GM23338 (cell line): Measurements from ENCODE around the gene ZNF70. TPM values are rescaled to one million over a fixed set of nuclear protein-coding genes. Genes with fewer than 3 reads are reported as not detected.
"Not testable (repeated sequence)": the region's sequence is repeated elsewhere in the genome, so short reads cannot be mapped to it uniquely, and the experiment has no call there.

Experiments used
- ATAC-seq: fragments of 200-7000 bp; cut with Tn5 transposase; 3 replicates; pipeline ENCODE4 v1.9.1; 2020
- DNase-seq: peaks from one replicate; pipeline ENCODE4 v3.0.0-alpha.2; 2015; ENCODE audit warnings: low spot score
- H2AFZ ChIP-seq: fragments of 200-600 bp; sonication (generic); 2 replicates; pipeline ENCODE4 v1.8.0; 2016; ENCODE audit warnings: antibody characterized with exemption, mild to moderate bottlenecking, moderate library complexity
- H3F3A ChIP-seq: fragments of 200-600 bp; sonication (generic); replicated peaks from 2 replicates; pipeline ENCODE4 v1.8.0; 2017; ENCODE audit warnings: antibody characterized with exemption, mixed run types, low read depth
- H3K27ac ChIP-seq: fragments of 200-600 bp; sonication (generic); 2 replicates; pipeline ENCODE4 v1.6.1; 2016; ENCODE audit warnings: low read depth
- H3K27me3 ChIP-seq: fragments of 200-600 bp; sonication (generic); 2 replicates; pipeline ENCODE4 v1.8.0; 2016; ENCODE audit warnings: mild to moderate bottlenecking, mixed run types, moderate library complexity; ENCODE audit not compliant: insufficient read depth
- H3K36me3 ChIP-seq: fragments of 200-600 bp; sonication (generic); 2 replicates; pipeline ENCODE4 v1.8.0; 2016; ENCODE audit warnings: mild to moderate bottlenecking; ENCODE audit not compliant: insufficient read depth
- H3K4me1 ChIP-seq: fragments of 200-600 bp; sonication (generic); 2 replicates; pipeline ENCODE4 v1.8.0; 2016; ENCODE audit warnings: mild to moderate bottlenecking, moderate library complexity; ENCODE audit not compliant: insufficient read depth
- H3K4me2 ChIP-seq: fragments of 200-600 bp; sonication (generic); 2 replicates; pipeline ENCODE4 v1.7.1; 2017; ENCODE audit warnings: mixed run types
- H3K4me3 ChIP-seq: fragments of 200-600 bp; sonication (generic); 2 replicates; pipeline ENCODE4 v1.6.1; 2016; ENCODE audit warnings: mixed run types
- H3K79me2 ChIP-seq: fragments of 200-600 bp; sonication (generic); replicated peaks from 2 replicates; pipeline ENCODE4 v1.8.0; 2017; ENCODE audit warnings: mild to moderate bottlenecking; ENCODE audit not compliant: insufficient read depth
- H3K9me2 ChIP-seq: fragments of 200-600 bp; sonication (generic); 2 replicates; pipeline ENCODE4 v1.8.0; 2017; ENCODE audit not compliant: insufficient read depth
- H4K20me1 ChIP-seq: fragments of 200-600 bp; sonication (generic); replicated peaks from 2 replicates; pipeline ENCODE4 v1.8.0; 2017; ENCODE audit warnings: mild to moderate bottlenecking; ENCODE audit not compliant: insufficient read depth
- H3K27ac Mint-ChIP-seq: 2 replicates; pipeline ENCODE4 v1.8.0; 2020; ENCODE audit warnings: inconsistent platforms, mild to moderate bottlenecking, moderate library complexity, mixed read lengths
- H3K27me3 Mint-ChIP-seq: 3 replicates; pipeline ENCODE4 v1.8.0; 2022; ENCODE audit warnings: low read depth, mild to moderate bottlenecking, moderate library complexity, mixed read lengths, inconsistent platforms; ENCODE audit not compliant: insufficient read depth, poor library complexity
- H3K36me3 Mint-ChIP-seq: 3 replicates; pipeline ENCODE4 v1.8.0; 2021; ENCODE audit warnings: low read depth, mild to moderate bottlenecking, inconsistent platforms, moderate library complexity, mixed read lengths
- H3K4me1 Mint-ChIP-seq: 3 replicates; pipeline ENCODE4 v1.8.0; 2020; ENCODE audit warnings: mild to moderate bottlenecking, inconsistent platforms, mixed read lengths
- H3K4me3 Mint-ChIP-seq: 3 replicates; pipeline ENCODE4 v1.8.0; 2021; ENCODE audit warnings: moderate library complexity, mild to moderate bottlenecking, inconsistent platforms, mixed read lengths
- H3K9me3 Mint-ChIP-seq: 3 replicates; pipeline ENCODE4 v1.8.0; 2020; ENCODE audit warnings: moderate library complexity, mild to moderate bottlenecking, inconsistent platforms, mixed read lengths
- CREB1 ChIP-seq: fragments of 250-450 bp; sonication (Bioruptor Pico); IDR thresholded peaks from 2 replicates; pipeline ENCODE4 v1.5.0; 2020; ENCODE audit warnings: low read depth, mild to moderate bottlenecking, moderate library complexity
- CTCF ChIP-seq, 2 experiments: fragments of 200-600 bp in 1 of 2; sonication (generic) in 1 of 2; conservative IDR thresholded peaks; 2 replicates each; pipeline versions ENCODE4 v1.5.1 to v1.6.1; 2016 to 2017; ENCODE audit warnings: antibody characterized with exemption in 2 of 2, low read depth in 2 of 2, mild to moderate bottlenecking in 2 of 2, moderate library complexity in 1 of 2
- ETS1 ChIP-seq: IDR thresholded peaks from 2 replicates; pipeline ENCODE4 v1.6.1; 2016; ENCODE audit warnings: antibody characterized with exemption
- EZH2 ChIP-seq: fragments of 200-600 bp; sonication (generic); IDR thresholded peaks from one replicate; pipeline ENCODE4 v1.8.0; 2017; ENCODE audit warnings: antibody characterized with exemption, mild to moderate bottlenecking, low read depth; ENCODE audit not compliant: unreplicated experiment
- EZH2phosphoT487 ChIP-seq: fragments of 200-600 bp; sonication (generic); IDR thresholded peaks from one replicate; pipeline ENCODE4 v1.8.1; 2018; ENCODE audit warnings: antibody characterized with exemption; ENCODE audit not compliant: unreplicated experiment
- JUNB ChIP-seq: IDR thresholded peaks from one replicate; pipeline ENCODE4 v1.6.1; 2016; ENCODE audit warnings: antibody characterized with exemption; ENCODE audit not compliant: unreplicated experiment
- NANOG ChIP-seq: IDR thresholded peaks from 2 replicates; pipeline ENCODE4 v1.6.1; 2016; ENCODE audit warnings: antibody characterized with exemption, borderline replicate concordance
- POLR2AphosphoS5 ChIP-seq: IDR thresholded peaks from 2 replicates; pipeline ENCODE4 v1.6.1; 2016; ENCODE audit warnings: antibody characterized with exemption, low read depth
- STAT1 ChIP-seq: IDR thresholded peaks from one replicate; pipeline ENCODE4 v1.6.1; 2016; ENCODE audit warnings: antibody characterized with exemption; ENCODE audit not compliant: unreplicated experiment
- ZNF114 ChIP-seq: fragments of 250-450 bp; sonication (Bioruptor Pico); IDR thresholded peaks from 2 replicates; pipeline ENCODE4 v1.5.0; 2020; ENCODE audit warnings: mild to moderate bottlenecking, moderate library complexity
- ZNF331 ChIP-seq: fragments of 250-450 bp; sonication (Bioruptor Pico); IDR thresholded peaks from 2 replicates; pipeline ENCODE4 v1.5.0; 2020; ENCODE audit warnings: low read depth, mild to moderate bottlenecking, moderate library complexity
- ZNF462 ChIP-seq: fragments of 250-450 bp; sonication (Bioruptor Pico); IDR thresholded peaks from 2 replicates; pipeline ENCODE4 v1.5.0; 2020; ENCODE audit warnings: mild to moderate bottlenecking, moderate library complexity
- polyA plus RNA-seq: library from polyadenylated mRNA; unstranded; fragments of >200 nt; fragmentation: Nextera tagmentation; extraction: Ambion mirVana; gene quantifications from 2 replicates; pipeline ENCODE4 v1.2.1, GENCODE V29; 2016
- total RNA-seq: library from RNA; depleted of rRNA; stranded (reverse); fragments of >200 nt; shearing (Covaris generic); gene quantifications from 2 replicates; pipeline ENCODE4 v1.2.3, GENCODE V29; 2014

ZNF70 gene
- total and polyA plus RNA-seq, 2 experiments from 2014 or later, result 0.45 to 2.6 TPM

GRCh38 chr22:23728108-23728507 is 22.8 kb downstream of the ZNF70 start:
- H3K9me2 ChIP-seq, H3K4me1 Mint-ChIP-seq, ATAC-seq, H3K4me1 ChIP-seq, H3K36me3 Mint-ChIP-seq, H3K4me3 Mint-ChIP-seq, H3K27ac ChIP-seq, H3K27me3 Mint-ChIP-seq, H3K9me3 Mint-ChIP-seq, H3K4me3 ChIP-seq, H3K79me2 ChIP-seq, H3K27ac Mint-ChIP-seq, H3K36me3 ChIP-seq, H2AFZ ChIP-seq, H3F3A ChIP-seq, H3K27me3 ChIP-seq, H3K4me2 ChIP-seq, H4K20me1 ChIP-seq, DNase-seq: not testable (repeated sequence)

GRCh38 chr22:23722724-23723123 is 28.2 kb downstream of the ZNF70 start:
- no peaks in the 10 kb centered on the region for H3K9me2 ChIP-seq
- H4K20me1 ChIP-seq, result no peaks in the 10 kb centered on the region
- H3F3A ChIP-seq, result 0 out of 2 replicates have a peak, but pooled peaks cover 2% of the 10 kb centered on the region
- H3K4me2 ChIP-seq, result no peak overlapping the region
- ATAC-seq (no peak), DNase-seq (no peak)
- H3K27ac ChIP-seq, result no peak overlapping the region
- no peaks in the 10 kb centered on the region for H3K79me2 ChIP-seq
- H3K4me1 ChIP-seq, result no peaks in the 10 kb centered on the region
- H3K4me3 Mint-ChIP-seq, result no peak overlapping the region
- H3K4me3 ChIP-seq, result no peak overlapping the region
- H3K9me3 Mint-ChIP-seq, result no peaks in the 10 kb centered on the region
- H3K27me3 Mint-ChIP-seq, result peaks cover 9% of the 10 kb centered on the region
- H3K4me1 Mint-ChIP-seq, result no peaks in the 10 kb centered on the region
- H3K27me3 ChIP-seq, result no peaks in the 10 kb centered on the region
- H3K36me3 ChIP-seq, result no peaks in the 10 kb centered on the region
- no peaks in the 10 kb centered on the region for H3K36me3 Mint-ChIP-seq
- no peak overlapping the region for H3K27ac Mint-ChIP-seq
- H2AFZ ChIP-seq, result no peak overlapping the region
- TF ChIP-seq JUNB, result no peak
- TF ChIP-seq POLR2AphosphoS5, result no peak
- no peak for TF ChIP-seq EZH2phosphoT487
- no peak for TF ChIP-seq ZNF331 (CRISPR knock-in tag)
- TF ChIP-seq ZNF462, result no peak
- TF ChIP-seq CREB1 (CRISPR knock-in tag), result no peak
- no peak for TF ChIP-seq ZNF114 (CRISPR knock-in tag)
- TF ChIP-seq STAT1, result no peak
- no peak for TF ChIP-seq ETS1
- no peak for TF ChIP-seq EZH2
- TF ChIP-seq CTCF (conservative IDR thresholded peaks at IDR 0.05; ENCODE audit: low read depth in 2 of 2), result no peak
- no peak for TF ChIP-seq NANOG
